NCI-H146 (cell line): ENCODE data around the gene KRT13.
"Not testable (repeated sequence)": the region's sequence is repeated elsewhere in the genome, so short reads cannot be mapped to it uniquely, and the experiment has no call there.

ENCODE experiments used
- DNase-seq: peaks from one replicate; lab custom pipeline; 2025; lab: John Stamatoyannopoulos, UW

Gene KRT13

DNA sequence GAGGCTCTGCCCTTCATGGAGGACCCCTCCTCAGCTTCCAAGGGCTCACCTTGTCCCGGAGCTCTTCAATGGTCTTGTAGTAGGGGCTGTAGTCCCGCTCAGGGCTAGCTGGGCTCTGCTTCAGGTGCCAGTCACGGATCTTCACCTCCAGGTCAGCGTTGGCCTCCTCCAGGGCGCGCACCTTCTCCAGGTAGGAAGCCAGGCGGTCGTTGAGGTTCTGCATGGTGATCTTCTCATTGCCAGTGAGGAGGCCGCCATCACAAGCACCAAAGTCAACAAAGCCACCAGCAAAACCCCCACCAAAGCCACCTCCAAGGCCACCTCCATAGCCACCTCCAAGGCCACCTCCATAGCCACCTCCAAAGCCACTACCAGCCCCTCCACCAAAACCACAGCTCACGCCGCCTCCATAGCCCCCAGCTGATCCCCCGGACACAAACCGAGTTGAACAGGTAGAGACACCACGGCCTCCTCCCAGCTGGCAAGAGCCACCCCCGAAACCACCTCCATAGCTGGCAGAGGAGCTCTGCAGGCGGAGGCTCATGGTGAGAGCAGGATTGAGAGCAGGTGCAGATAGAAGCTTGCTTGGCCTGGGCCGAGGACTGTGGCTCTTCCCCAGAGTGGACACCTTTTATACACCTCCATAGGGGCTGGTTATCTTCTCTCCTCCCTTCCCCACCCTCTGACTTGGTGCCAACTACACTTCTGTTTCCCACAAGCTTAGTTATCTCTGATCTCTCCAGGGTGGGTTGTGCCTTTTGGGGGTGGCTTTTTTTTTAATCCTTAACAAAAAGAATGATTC, at the start of gene KRT13:
KRT13 (minus strand) TSS at position 606 of the 802 bp plus-strand sequence; CDS start at position 544, 62 bp downstream.
- no peak for DNase-seq

DNA sequence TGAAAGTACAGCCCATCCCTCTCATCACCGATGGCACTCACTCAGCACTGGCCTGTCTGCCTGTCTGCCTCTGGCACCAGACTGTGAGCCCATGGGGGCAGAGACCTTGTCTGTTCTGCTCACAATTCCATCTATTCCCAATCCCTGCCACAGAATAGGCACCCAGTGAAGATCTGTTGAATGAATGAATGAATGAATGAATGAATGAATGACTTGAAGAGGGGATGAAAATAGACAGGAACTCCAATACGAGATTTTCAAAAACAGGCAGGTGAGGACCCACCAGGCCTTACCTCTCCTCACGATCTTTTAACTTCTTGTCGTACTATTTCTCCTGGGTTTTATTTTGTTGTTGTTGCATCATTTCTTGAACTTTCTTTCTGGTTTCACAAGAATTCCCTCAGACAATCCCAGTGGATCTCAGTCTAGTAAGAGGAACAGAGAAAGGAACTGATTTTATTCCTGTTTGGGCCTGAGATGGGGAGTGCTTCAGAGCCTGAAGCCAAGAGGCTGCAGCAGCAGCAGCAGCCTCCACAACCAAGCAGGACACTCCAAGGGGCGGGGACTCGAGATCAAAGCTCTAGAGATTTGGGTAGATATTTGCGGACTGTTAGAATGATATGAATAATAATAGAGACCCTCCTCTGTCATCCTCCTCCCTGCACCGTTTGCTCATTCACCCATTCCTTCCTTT, 48.7 kb upstream of the KRT13 start:
- no peak for DNase-seq

DNA sequence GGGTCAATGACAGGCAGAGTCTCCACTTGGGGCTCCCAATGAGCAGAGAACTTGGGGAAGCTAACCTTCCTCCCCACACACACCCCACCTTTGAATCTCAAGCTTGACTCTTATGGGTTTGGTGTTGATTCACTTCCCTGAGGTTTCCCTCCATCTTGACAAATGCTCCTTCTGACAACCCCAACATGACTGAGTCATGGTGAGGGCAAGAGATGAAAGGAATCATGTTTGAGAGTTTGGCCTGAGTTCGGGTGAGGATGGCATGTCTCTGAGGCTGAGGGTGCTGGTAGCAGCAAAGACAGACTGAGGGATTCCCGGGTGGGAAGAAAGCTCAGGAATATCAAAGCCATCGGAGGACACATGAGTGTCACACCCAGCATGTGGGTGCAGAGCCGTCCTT, 47.8 kb upstream of the KRT13 start:
- no peak for DNase-seq

DNA sequence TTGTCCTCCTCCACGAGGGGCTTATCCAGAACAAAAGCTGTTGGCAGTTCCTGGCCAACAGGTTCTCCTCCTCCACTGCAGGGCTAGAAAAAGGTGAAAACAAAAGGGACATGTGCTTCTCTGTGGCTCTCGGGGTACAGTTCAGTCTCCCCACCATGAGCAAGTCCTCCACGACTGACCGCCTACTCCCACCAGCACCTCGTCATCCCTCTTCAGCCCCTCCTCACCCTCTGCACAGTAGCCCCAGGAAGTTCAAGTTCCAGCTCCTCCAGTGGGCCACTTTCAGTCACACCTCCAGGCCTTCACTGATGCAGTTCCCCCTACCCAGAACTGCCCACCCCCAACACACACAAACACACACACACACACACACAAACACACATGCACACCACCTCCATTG, 47.0 kb upstream of the KRT13 start:
- no peak for DNase-seq

DNA sequence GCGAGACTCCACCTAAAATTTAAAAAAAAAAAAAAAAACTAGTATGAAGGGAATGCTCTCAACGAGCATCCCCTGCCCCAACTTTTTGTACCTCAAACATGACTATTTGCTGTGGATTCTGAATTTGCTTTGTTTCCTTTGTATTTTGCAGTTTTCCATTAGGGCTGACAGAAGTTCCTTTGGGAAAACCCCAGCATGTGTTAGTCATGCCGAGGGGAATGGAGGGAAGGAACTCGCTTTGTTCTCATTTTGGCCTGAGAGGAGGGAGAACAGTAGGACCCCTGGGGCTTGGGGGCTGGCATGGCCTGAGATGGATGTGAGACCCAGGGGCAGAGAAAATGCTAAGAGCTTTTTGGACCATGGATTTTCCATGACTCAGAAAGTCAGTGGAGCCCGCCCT, 46.0 kb upstream of the KRT13 start:
- no peak for DNase-seq

DNA sequence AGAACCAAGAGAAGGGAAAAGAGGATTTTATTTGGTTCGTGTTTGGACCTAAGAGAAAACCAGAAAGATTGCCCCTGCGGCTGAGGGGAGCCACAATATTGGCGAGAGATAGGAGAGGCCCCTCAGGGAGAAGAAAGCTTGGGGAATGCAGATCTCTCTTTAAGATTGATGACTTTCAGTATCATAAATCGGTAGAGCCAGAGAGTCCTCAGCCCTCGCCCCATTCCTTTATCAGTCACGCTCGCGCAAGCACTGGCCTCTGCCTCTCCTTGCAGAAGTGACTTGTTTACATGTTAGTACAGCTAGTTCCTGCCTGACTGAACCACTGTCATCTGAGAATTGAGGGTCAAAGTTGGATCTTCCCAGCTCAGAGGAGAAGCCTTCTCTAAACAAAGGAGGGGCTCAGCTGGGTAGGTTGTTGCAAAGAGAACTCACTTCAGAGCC, 44.2 kb upstream of the KRT13 start:
- DNase-seq: no peak

DNA sequence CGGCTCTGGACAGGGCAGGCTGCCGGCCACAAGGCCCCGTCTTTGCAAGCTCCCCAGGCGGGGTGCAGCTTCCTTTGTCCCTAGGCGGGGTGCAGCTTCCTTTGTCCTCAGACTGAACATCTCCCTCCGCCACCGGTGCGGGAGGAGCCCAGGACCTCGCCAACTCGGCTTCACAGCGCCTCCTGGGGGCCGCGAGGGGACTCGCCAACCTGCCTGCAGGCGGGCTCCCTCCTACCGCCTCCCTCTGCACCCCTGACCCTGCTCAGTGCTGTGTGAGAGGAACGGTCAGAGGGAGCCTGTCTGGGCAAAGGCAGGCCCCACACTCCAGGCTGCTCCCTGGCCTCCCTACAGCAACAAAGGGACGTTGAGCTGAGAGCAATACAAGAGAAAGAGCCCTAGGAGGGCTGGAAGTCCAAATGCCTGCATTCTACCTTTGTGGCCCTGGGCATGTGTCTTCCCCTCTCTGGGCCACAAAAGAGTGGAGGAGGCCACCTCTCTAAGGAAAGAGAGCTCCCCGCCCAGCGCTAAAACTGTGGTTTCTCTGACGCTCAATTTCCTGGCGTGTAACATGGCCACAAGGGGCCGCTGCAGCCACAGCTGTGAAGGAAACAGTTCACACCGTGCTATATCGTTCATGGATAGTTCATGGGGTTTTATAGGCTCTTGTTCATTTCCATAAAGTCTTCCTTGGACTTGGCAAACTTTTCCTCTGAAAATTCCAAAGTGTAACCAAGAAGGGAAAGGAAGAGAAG, 43.6 kb upstream of the KRT13 start:
- peak; percentile 84 for DNase-seq

DNA sequence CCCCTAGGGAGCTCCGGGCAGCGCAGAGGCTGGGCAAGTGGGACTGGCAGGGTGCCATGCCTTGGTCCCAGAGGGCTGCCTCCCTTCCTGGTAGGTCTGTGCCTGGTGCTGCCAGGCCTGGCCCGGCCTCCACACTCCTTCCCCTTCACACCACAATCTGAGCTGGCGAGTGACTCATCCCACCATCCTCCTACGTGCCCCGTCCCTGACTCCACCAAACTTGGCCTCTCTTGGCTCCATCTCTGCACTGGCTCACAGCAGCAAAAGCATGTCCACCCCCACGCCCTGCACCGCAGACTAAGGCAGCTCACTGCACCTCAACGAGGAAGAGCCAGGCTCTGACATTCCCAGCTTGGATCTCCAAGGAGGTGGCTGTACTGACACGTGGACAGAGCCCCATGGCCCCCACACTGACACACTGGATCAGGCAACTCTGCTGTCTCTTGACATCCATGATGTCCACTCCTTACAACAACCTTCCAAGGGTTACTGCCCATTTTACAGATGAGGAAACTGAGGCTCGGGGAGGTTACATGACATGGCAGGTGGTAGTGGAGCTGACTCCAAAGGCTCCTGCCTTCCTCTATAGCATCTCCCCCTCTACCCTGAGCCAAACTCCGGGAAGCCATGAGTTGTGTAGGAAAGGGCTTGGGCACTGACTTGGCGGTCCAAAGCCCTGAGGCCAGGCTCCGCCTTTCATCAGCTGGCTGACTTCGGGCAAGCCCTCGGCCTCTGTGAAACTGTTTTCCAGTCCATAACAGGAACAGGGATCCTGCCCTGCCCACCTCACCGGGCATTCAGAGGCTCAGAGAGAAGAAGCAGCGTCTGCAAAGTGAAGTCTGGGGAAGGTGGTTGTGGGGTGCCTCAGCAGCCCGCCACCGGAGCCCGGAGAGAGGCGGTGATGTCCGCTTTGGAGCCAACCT, 42.8 kb upstream of the KRT13 start:
- DNase-seq: peak; percentile 38

DNA sequence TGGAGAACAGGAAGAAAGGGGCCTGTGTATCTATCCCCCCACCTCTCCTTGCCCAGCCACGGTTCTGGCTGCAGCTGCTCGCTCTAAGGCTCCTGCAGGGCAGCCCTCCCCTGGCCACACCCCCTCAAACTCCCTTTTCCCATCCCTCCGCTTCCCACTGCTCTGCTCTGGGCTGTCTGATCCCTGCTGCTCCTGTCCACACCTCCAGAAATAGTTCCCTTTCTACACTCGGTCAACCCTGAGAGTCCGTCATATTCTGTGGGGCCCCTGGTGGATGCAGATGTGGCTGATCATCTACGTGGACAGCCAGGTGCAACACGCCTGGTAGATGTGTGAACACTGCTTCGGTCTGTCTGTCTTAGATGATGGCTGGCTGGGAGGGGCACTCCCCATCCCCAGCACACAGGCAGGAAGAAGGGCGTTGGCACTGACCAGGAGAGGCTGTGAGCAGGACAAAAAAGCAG, 42.0 kb upstream of the KRT13 start:
- DNase-seq: peak; percentile 45

DNA sequence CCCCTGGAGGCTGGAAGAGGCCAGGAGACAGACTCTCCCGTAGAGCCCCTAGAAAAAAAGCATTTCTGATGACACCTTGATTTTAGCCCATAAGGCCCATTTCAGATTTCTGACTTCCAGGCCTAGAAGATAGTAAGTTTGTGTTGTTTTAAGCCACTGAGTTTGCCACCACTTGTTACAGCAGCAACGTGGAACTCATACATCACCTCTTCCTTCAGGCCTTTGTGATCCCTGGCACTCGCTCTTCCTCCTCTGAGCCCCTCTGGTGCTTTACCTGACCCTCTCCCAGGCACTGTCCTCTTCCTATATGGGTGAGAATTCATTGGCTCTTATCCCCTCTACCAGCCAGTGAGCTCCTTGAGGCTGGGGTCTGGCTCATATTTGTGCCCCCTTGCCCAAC, 41.4 kb upstream of the KRT13 start:
- DNase-seq: no peak

DNA sequence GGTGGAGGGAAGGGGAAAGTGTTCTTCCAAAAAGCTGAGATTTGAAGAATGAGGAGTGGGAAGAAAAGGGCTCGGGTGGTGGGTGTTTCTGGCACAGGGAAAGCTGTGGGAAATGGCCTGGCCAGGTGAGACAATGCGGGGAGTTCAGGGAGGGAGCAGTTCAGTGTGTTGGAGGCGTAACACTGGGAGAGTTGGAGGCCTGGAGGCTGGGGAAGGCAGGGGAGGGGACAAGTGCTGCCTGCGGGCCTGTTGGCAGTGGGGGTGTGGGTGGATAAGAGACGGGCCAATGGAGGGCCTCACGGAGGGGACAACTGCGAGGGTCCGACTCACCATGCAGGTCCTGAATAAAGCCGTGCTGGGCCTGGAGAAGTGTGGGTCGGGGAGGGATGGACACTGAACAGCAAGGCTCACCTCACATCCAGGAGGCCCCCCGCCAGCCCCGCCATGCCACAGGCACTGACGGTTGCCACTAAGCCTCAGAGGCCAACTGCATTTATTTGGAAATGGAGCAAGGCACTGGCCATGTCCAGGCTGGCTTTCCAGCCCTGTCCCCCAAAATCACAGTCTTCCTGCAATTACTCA, 40.5 kb upstream of the KRT13 start:
- DNase-seq: no peak

DNA sequence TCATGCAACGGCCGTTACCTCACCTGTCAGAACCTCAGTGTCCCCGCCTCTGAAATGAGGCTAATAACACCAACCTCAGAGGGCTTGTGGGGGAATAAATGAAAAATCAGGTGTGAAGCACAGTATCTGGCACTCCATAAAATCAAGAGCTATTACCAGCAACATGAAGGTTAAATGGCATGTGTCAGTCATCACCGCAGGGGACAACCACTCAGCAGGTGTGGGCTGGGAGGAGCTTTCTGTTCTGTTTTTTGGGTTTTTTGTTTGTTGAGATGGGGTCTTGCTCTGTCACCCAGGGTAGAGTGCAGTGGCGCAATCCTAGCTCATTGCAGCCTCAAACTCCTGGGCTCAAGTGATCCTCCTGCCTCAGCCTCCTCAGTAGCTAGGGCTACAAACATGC, 39.5 kb upstream of the KRT13 start:
- DNase-seq: no peak

DNA sequence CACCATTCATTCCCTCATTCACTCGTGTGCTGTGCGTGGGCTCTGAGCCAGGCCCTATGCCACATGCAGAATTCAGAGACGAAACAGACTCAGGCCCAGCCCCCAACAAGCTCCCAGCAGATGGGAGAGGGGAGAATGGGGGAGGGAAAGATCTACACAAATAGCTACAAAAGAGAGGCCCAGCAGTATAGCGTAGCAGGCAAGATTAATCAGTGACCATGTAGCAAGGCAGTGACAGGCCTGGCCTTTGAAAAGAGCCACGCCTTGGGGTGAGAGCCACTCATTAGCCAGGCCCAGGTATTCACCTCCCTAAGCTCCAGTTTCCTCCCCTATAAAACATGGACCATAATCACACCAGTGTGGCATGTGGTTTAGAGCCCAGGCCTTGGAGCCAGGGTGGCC, 39.1 kb upstream of the KRT13 start:
- DNase-seq: no peak

DNA sequence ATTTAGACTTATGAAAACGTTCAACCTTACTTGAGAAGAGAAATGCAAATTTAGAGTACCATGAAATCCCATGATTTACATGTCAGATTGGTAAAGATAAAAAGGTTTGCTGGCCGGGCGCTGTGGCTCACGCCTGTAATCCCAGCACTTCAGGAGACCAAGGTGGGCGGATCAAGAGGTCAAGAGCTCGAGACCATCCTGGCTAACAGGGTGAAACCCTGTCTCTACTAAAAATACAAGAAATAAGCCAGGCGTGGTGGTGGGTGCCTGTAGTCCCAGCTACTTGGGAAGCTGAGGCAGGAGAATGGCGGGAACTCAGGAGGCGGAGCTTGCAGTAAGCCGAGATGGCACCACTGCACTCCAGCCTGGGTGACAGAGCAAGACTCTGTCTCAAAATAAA, 37.4 kb upstream of the KRT13 start:
- DNase-seq: not testable (repeated sequence)

DNA sequence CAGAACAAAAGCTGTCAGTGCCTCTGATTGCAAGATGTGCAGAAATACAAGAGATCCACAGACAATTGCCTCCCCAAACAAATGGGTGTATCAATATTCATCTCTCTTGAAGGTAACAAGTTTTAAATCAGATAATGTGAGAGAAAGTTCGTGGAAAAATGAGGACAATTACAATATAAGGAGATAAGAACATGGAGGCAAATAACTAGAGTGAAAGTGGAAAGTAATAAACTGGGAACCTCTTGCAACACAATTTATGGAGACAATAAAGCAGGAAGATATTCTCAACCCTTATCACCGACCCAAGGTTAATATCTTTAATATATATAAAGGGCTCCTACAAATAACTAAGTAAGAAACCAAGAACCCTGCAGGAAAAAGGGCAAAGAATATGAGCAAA, 36.9 kb upstream of the KRT13 start:
- DNase-seq: no peak

DNA sequence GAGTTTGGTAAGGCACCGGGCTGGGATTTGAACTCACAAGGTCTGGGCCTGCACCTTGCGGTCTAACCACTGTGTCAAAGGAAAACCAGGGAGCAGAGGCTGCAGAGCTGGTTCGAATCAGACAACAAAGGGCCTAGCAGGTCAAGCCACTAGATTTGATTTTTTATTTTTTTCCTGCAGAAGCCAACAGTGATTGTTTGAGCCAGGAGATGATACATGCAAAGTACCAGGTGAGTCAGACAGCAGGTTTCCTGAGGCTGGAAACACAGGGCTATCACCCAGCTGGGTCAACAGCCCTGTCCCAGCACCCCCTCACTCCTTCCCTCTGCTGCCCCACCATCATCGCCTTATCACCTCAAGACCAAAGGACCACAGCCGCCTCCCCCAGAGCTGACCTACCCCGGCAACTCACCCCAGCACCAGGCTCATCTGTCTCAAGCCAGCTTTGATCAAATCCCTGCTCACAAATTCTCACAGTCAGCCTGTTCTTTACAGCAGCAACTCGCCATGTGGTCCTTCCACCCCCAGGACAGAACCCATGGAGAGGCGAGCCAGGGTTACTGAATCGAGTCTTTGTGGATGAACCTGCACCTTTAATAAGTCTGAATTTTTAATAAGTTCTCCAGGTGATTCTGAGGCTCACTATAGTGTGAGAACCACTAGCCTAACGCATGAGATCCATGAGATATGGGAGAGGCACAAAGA, 35.7 kb upstream of the KRT13 start:
- DNase-seq: peak; percentile 76

DNA sequence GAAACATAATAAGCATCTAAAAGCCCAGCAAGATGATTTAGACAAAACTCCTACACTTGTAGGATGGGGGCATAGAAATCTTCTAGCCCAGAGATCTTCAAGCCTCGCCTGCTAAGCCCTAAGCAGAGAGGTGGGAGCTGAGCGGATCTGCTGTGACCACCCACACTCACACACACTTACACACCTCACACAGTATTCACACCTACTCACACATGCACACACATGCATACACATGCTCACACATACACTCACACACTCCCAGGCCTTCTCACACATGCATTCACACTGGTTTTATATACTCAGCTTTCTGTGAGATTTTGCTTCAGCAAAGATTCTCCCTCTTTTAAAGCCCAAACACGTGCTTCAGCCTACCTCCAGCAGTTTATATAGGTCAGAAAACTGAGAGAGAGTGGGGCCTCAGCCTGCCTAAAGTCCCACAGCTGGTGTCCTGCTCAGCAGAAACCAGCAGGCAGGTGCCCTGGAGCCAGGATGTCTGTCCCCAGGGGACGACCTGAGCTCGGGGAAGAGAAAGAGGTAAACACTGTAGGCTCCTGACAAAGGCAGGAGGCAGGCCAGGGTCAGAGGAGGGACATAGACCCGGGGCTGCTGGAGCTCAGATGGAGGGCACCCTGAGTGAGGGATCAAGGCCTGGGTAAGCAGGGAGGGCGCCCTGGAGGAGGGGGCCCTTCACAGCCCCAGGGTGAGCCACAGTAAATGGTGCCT, 34.7 kb upstream of the KRT13 start:
- peak; percentile 84 for DNase-seq

DNA sequence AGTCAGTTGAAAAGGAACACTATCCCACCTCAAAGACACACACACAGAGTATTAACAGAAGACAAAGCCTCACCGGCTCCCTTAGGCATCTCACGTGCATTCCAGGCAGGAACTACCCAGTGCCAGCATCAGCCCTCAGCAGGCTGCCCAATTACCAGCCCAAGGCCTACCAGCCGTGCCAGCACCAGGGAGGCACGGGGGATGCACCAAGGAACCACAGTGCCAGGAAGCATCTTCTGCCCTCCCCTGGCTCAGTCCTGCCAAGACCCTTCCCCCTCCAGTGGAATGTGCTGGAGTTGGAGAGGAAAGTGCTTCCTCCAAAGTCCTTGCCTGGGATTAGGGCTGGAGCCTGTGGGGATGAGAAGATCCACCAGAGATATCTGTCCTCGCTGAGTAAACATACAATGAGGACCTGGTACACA, 33.7 kb upstream of the KRT13 start:
- DNase-seq: peak; percentile 21

DNA sequence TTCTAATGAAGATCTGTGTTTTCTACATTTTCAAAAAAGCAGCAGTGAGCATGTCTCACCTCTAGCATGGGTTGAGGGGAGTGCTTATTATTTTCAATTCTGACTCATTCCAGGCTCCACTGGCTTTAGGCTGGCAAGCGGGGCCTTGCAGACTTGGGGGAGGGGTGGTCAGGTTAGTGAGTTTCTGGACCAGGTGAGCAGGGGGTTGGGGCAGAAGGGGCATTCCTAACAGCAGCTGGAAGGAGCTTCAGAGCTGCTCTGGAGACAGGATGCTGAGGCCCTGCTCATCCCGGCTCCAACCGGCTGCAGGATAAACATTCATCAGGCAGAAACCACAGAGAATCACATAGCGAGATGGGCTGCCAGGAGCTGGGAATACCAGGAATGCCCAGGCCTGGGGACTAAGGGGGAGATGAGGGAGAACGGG, 33.2 kb upstream of the KRT13 start:
- peak; percentile 12 for DNase-seq

DNA sequence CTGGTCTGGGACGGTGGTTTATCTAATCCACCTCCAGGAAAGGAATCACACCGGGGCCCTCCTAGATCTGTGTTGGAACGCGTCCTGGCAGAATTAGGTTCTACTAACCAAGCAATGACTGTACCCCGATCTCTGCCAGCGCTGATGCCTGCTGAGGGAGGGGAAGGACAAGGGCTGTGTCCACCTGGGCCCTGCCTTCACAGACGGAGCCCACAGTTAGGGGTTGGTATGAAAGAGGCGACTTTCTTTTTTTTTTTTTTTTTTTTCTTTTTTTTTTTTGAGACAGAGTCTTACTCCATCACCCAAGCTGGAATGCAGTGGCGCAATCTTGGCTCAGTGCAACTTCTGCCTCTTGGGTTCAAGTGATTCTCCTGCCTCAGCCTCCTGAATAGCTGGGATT, 32.6 kb upstream of the KRT13 start:
- no peak for DNase-seq
